ENCODE measurements around the gene NGEF.
"Not testable (repeated sequence)": the region's sequence is repeated elsewhere in the genome, so short reads cannot be mapped to it uniquely, and the experiment has no call there.

Gene NGEF, protein sequence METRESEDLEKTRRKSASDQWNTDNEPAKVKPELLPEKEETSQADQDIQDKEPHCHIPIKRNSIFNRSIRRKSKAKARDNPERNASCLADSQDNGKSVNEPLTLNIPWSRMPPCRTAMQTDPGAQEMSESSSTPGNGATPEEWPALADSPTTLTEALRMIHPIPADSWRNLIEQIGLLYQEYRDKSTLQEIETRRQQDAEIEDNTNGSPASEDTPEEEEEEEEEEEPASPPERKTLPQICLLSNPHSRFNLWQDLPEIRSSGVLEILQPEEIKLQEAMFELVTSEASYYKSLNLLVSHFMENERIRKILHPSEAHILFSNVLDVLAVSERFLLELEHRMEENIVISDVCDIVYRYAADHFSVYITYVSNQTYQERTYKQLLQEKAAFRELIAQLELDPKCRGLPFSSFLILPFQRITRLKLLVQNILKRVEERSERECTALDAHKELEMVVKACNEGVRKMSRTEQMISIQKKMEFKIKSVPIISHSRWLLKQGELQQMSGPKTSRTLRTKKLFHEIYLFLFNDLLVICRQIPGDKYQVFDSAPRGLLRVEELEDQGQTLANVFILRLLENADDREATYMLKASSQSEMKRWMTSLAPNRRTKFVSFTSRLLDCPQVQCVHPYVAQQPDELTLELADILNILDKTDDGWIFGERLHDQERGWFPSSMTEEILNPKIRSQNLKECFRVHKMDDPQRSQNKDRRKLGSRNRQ

GRCh38 chr2:233013027-233013461 lies at the start of gene NGEF:
Gene NGEF (minus strand): TSS chr2:233013256. CDS start chr2:232974890, 38,366 bp downstream.
- in situ Hi-C loops (cut with HindIII; ENCODE audit: low sequenced_read_pairs) = loop anchor here (25.0 kb wide), 1 partner anchor 426 kb away; no protein-coding TSS in a partner anchor

DNA sequence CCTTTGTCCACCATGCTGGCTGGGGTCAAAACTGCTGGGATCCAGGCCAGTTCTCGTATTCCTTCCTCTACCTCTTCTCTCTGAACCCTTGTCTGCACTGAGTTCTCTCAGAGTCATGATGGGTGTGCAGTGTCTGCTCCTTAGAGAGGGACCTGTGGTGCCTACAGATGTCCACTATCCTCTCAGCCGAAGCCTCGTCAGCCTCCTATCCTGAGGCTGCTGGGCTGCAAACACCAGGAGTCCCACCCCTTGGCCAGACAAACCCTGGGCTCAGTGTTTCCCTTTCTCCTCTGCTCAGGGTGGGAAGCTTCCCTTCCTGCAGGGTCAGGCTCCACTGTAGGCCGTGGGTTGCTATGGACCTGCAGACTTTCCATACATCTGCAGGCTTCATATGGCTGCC lies 49.4 kb upstream of the NGEF start:
- in situ Hi-C loops (cut with HindIII; ENCODE audit: low sequenced_read_pairs) = no loop called here

DNA sequence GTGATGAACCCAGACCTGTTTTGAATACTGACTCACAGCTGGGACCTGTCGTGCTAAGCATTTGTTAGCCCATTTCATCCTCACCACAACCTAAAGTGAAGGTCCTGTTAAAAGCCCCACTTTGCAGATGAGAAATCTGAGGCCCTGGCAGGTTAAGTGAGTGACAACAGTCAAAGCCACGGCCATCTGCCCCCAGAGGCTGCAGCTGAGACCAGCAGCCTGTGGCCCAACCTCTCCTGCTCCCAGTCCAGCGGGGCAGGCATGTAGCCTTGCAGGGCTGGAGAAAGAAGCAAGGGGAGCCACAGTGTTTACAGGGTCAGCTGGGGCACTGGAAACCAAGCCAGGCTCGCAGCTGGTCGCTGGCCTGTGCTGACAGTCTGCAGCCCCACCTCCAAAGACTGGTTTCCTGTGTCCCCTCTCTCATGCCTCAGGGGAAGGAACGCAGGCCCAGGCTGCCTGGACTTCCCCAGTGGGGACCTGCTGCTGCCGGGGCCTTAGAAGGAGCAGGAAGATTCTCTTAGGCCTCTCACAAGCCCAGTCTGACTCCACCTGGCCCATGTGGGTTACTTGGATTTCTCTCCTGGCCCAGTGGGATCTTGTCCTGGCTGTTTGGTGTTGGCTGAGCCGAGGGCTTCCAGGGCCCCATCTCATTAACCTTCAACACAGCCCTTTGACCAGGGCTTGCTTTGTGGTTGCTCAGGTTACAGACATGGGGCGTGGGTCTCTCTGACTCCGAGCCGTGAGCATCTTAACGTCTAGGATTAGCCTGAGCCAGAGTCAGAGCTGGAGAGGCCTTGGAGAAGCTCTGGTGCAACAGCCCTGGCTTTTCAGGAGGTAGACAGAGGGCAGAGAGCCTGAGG lies 48.8 kb upstream of the NGEF start:
- in situ Hi-C loops (cut with HindIII; ENCODE audit: low sequenced_read_pairs) = no loop called here

DNA sequence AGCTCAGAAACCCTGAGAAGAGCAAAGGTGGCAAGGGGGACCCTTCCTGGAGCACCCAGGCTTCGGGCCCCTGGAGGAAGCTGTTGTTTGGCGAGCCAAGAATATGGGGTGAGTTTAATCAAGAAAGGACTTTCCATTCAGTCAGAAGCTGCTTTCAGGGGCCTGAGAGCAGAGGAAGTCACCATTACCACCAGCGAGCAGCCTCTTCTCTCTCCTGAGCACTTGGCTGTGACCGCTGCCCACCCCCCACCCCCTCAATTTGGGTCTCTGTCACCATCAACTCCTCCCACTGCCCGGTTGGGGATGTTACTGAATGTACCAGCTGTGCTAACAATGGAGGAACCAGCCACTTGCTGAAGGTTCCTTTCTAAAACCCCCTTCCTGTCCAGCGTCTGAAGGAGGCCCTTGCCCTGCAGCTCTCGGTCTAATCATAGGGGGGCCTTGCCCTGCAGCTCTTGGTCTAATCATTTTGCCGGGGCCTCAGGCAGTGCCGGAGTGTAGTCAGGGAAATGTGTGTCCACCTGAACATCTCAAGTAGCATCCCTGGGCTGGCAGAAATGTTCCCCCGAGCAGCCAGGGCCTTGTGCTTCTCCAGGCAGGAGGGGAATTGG lies 48.0 kb upstream of the NGEF start:
- in situ Hi-C loops (cut with HindIII; ENCODE audit: low sequenced_read_pairs) = no loop called here

DNA sequence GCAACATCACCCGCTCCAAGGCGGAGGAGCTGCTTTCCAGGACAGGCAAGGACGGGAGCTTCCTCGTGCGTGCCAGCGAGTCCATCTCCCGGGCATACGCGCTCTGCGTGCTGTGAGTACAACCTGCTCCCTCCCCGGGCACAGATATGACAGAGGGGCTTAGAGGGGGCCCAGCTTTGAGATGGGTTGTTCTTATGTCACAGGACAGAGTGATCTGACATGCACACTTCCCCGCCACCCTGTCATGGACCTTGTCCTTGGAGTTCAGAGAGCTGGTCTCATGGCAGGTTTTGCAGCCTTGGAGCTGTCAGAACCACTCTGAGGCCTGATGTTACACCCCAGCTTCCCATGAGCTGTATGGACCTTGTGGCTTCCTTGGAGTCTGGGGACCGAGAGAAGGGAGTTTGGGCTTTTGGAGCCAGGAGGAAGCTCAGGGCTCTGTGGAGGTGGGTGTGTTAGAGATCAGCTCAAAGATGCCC lies 47.5 kb upstream of the NGEF start:
- in situ Hi-C loops (cut with HindIII; ENCODE audit: low sequenced_read_pairs) = no loop called here

DNA sequence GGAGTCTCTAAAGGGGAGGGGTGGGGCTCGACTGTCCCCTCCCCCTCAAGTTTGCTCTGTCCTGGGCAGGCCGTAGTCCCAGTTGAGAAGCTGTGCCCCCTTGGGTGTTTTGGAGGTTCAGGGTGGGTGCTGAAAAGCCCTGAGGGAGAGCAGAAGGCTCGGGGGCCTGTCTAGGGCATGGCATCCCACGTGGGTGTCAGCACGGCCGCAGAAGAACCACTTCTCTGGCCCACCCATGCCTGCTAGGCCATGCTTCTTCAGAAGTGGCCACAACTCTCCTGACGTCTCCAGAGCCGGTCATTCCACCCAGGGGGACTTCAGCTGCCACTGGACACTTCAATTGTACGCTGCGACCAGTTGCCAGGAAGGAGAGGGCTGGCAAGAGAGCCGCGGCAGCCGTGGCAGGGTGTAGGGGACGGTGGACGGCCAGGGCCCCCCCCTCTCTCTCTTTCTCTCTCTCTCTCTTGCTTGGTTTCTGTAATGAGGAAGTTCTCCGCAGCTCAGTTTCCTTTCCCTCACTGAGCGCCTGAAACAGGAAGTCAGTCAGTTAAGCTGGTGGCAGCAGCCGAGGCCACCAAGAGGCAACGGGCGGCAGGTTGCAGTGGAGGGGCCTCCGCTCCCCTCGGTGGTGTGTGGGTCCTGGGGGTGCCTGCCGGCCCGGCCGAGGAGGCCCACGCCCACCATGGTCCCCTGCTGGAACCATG lies 46.9 kb upstream of the NGEF start, which contains the start of gene INPP5D:
INPP5D (plus strand) TSS at position 546 of the 704 bp plus-strand sequence; CDS start at position 683, 137 bp downstream.
- in situ Hi-C loops (cut with HindIII; ENCODE audit: low sequenced_read_pairs) = no loop called here

DNA sequence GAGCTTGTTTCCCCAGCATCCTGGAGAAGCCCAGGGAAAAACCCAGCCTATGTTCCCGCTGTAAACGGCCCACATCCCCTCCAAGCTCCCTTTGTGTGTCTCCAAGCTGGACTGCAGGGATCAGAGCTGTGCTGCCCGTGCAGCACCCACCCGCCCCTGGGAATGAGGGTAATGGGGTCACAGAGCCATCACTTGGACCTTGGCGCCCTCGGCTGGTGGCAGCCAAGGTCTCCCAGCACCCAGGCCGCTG lies 46.4 kb upstream of the NGEF start:
- in situ Hi-C loops (cut with HindIII; ENCODE audit: low sequenced_read_pairs) = no loop called here

- in situ Hi-C loops (cut with HindIII; ENCODE audit: low sequenced_read_pairs) = no loop called here
Observed at GRCh38 chr2:233058717-233059546, 45.9 kb upstream of the NGEF start.

GRCh38 chr2:233056961-233057605 lies 44.0 kb upstream of the NGEF start:
- in situ Hi-C loops (cut with HindIII; ENCODE audit: low sequenced_read_pairs) = no loop called here

DNA sequence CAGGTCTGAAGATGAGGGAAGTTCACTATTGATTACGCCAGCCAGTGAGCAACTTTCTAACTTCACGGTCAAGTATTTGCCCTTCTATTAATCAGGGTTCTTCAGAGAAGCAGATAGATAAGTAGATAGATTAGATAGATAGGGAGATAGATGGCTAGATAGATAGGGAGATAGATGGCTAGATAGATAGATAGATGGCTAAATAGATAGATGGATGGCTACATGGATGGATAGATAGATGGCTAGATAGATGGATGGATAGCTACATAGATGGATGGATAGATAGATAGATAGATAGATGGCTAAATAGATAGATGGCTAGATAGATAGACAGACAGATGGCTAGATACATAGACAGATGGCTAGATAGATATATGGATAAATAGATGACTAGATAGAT lies 42.3 kb upstream of the NGEF start:
- in situ Hi-C loops (cut with HindIII; ENCODE audit: low sequenced_read_pairs) = no loop called here

DNA sequence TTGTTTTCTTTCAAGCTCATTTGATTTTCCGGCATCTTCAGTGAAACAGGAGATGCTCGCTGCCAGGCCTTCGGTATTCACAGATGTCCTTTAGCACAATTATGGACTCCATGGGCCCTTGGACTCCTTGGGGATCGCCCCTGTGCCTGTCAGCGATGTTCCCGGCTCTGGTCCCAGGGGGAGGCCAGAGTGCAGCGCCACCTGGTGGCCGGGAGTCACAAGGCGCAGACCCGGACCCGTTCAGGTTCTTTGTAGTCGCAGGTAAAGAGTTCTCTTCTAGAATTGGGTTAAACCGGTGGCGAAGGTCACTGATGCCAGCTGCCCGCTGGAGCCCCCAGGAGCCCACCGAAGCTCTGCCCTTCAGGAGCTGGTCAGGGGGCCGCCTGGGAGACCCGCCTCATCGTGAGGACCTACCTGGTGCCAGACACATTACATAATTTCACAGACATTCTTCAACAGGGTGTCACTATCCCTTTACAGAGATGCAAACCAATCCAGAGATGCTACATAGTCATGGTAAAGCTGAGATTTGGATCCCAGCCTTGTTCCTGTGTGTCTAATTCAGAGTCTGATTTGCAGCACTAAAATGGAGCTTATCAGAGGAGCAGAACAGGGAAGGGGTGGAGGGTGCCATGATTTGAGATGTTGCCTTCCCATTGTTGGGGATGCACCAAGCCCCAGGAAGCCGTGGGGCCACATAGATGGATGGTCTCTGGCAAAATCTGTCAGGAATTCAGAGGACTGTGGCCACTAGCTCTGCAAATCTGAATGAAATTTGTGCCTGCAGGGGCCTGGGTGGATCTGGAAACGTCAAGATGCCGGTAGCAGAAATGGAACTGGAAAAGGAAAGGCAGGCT lies 41.1 kb upstream of the NGEF start:
- in situ Hi-C loops (cut with HindIII; ENCODE audit: low sequenced_read_pairs) = no loop called here

- in situ Hi-C loops (cut with HindIII; ENCODE audit: low sequenced_read_pairs) = not testable (repeated sequence)
Observed at GRCh38 chr2:233052517-233052916, 39.5 kb upstream of the NGEF start.

GRCh38 chr2:233051241-233052149 lies 38.4 kb upstream of the NGEF start:
- in situ Hi-C loops (cut with HindIII; ENCODE audit: low sequenced_read_pairs) = no loop called here

DNA sequence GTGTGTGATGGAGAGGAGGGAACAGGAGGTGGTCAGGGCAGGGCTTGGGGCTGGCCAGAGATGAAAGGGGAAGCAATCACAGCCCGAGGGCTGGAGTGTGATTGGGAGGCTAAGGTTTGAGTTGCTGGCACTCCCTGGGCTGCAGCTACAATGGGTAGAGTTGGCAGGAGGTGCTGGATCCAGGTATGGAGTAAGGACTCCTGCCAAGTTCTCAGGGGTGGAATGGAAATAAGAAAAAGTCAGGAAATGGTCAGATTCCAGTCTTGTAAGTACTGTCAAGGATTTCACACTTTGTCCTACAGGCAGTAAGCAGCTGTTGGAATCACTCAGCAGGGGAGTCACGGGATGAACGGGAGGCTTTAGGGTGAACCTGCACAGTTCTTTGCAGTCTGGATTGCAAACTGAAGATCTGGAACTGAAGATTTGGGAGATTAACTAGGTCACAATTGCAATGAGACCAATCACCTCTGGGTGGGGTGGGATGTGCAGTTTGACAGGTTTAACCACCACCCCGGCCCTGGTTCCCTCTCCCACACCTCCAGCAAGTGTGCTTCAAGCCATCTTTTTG lies 36.2 kb upstream of the NGEF start:
- in situ Hi-C loops (cut with HindIII; ENCODE audit: low sequenced_read_pairs) = no loop called here

GRCh38 chr2:233048569-233049193 lies 35.6 kb upstream of the NGEF start:
- in situ Hi-C loops (cut with HindIII; ENCODE audit: low sequenced_read_pairs) = no loop called here

GRCh38 chr2:233047667-233048066 lies 34.6 kb upstream of the NGEF start:
- in situ Hi-C loops (cut with HindIII; ENCODE audit: low sequenced_read_pairs) = no loop called here

Measured in DLD1 (cell line).